Measurements from ENCODE around the gene GRID1. TPM values are rescaled to one million over a fixed set of nuclear protein-coding genes. Genes with fewer than 3 reads are reported as not detected.

The GRID1 gene
- total RNA-seq, 3 donors from 2014 or later: 2.3 to 8.5 (median 5.9) TPM

GRCh38 chr10:86295791-86296190, 70.8 kb downstream of the GRID1 start:
- no peak overlapping the region for H3K27ac ChIP-seq
- peaks cover 0 to 4% of the 10 kb centered on the region in 2 donors for H3K27me3 ChIP-seq
- H3K4me1 ChIP-seq: no peaks in the 10 kb centered on the region
- H3K36me3 ChIP-seq: no peaks in the 10 kb centered on the region
- no peaks in the 10 kb centered on the region for H3K9me3 ChIP-seq
- H3K4me3 ChIP-seq: no peak overlapping the region
- no peak for TF ChIP-seq POLR2A (IDR thresholded peaks at IDR 0.05)
- TF ChIP-seq, protein P1, sequence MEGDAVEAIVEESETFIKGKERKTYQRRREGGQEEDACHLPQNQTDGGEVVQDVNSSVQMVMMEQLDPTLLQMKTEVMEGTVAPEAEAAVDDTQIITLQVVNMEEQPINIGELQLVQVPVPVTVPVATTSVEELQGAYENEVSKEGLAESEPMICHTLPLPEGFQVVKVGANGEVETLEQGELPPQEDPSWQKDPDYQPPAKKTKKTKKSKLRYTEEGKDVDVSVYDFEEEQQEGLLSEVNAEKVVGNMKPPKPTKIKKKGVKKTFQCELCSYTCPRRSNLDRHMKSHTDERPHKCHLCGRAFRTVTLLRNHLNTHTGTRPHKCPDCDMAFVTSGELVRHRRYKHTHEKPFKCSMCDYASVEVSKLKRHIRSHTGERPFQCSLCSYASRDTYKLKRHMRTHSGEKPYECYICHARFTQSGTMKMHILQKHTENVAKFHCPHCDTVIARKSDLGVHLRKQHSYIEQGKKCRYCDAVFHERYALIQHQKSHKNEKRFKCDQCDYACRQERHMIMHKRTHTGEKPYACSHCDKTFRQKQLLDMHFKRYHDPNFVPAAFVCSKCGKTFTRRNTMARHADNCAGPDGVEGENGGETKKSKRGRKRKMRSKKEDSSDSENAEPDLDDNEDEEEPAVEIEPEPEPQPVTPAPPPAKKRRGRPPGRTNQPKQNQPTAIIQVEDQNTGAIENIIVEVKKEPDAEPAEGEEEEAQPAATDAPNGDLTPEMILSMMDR (IDR thresholded peaks at IDR 0.05): no peak
- TF ChIP-seq POLR2AphosphoS5 (IDR thresholded peaks at IDR 0.05): no peak
- peak; percentile 2 to 25 for DNase-seq (ENCODE audit: low spot score in 2 of 2)
- intact Hi-C loops (cut with DNase I; ENCODE audit: low total_unique reads): no loop called here

- TF ChIP-seq, protein P1 (IDR thresholded peaks at IDR 0.05): no peak
- no peak for TF ChIP-seq POLR2A (IDR thresholded peaks at IDR 0.05)
- TF ChIP-seq POLR2AphosphoS5 (IDR thresholded peaks at IDR 0.05): no peak
- no peaks in the 10 kb centered on the region for H3K36me3 ChIP-seq
- H3K27ac ChIP-seq: no peak overlapping the region
- H3K4me1 ChIP-seq: no peaks in the 10 kb centered on the region
- intact Hi-C loops (cut with DNase I; ENCODE audit: low total_unique reads): no loop called here
- H3K4me3 ChIP-seq: no peak overlapping the region
- no peaks in the 10 kb centered on the region for H3K9me3 ChIP-seq
- H3K27me3 ChIP-seq: peaks cover 0 to 4% of the 10 kb centered on the region in 2 donors
- DNase-seq (ENCODE audit: low spot score in 2 of 2): peak; percentile 7 to 14
Measured at GRCh38 chr10:86295351-86295750, 71.2 kb downstream of the GRID1 start.

DNA sequence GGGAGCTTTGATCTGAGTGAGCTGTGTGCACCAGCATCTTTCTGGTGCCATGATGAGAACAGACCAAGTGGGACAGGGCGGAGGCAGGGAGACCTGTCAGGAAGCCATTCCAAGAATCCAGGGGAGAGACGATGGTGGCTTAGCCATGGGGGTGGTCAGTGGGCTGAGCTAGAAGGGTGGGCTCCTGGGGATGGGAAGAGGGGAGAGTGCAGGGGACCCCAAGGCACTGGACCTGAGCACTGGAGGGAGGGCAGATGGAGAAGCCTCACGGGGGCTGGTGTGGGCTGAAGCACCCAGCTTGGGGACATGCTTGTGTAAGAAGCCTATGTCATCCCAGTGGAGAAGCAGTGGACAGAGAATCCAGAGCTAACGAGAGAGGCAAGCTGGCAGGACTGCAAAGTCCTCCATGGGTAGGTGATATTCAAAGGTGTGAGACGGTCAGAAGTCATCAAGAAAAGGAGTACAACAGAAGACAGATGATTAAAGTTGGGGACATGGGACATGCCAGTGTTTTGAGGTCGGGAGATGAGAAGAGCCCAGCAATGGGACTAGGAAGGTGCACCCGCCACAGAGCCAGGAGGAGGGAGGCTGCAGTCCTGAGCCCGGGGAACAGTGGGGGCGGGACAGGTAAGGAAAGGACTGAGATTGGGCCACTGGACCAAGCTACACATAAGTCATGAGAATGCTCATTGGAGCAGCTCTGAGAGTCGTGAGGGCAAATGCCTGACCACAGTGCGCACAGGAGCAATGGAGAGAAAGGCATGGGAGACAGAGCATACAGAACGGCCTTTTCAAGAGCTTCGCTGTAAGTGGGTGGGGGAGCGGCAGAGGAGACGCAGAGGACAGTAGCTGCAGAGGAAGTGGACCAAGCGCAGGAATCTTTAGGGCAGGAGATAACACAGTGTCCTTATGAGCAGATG, 72.0 kb downstream of the GRID1 start:
- no peak overlapping the region for H3K27ac ChIP-seq
- no peak overlapping the region for H3K4me3 ChIP-seq
- no peaks in the 10 kb centered on the region for H3K9me3 ChIP-seq
- DNase-seq (ENCODE audit: low spot score in 2 of 2): peak in 1 of 2 donors; percentile 17
- intact Hi-C loops (cut with DNase I; ENCODE audit: low total_unique reads): no loop called here
- peaks cover 0 to 4% of the 10 kb centered on the region in 2 donors for H3K27me3 ChIP-seq
- H3K4me1 ChIP-seq: no peaks in the 10 kb centered on the region
- TF ChIP-seq POLR2AphosphoS5 (IDR thresholded peaks at IDR 0.05) (no peak), POLR2A (IDR thresholded peaks at IDR 0.05) (no peak)
- TF ChIP-seq, protein P1 (IDR thresholded peaks at IDR 0.05): no peak
- H3K36me3 ChIP-seq: no peaks in the 10 kb centered on the region

DNA sequence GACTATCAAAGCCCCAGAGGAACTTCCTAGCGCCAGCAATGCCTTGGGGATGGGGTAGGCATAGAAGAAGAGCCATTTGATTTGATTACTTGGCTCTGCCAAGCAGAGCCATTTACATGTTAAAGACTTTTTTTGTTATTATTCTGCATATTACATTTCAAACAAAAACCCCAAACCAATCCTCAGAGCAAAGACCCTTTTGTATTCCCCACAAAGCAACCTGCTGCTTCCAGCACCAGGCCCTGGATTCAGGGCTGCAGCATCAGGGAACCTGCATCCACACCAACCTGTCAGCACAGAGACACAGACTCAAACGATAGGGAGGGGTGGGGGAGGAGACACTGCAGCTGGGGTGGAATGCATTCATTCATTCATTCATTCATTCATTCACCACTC, 73.2 kb downstream of the GRID1 start:
- no peaks in the 10 kb centered on the region for H3K4me1 ChIP-seq
- H3K27ac ChIP-seq: no peak overlapping the region
- peak in 1 of 2 donors; percentile 2 for DNase-seq (ENCODE audit: low spot score in 2 of 2)
- H3K27me3 ChIP-seq: peaks cover 0 to 4% of the 10 kb centered on the region in 2 donors
- no peaks in the 10 kb centered on the region for H3K36me3 ChIP-seq
- H3K4me3 ChIP-seq: no peak overlapping the region
- TF ChIP-seq POLR2AphosphoS5 (IDR thresholded peaks at IDR 0.05): no peak
- TF ChIP-seq, protein P1 (IDR thresholded peaks at IDR 0.05): no peak
- TF ChIP-seq POLR2A (IDR thresholded peaks at IDR 0.05): no peak
- no peaks in the 10 kb centered on the region for H3K9me3 ChIP-seq
- intact Hi-C loops (cut with DNase I; ENCODE audit: low total_unique reads): no loop called here

All from breast epithelium (tissue), 4 donors.